ENCODE data around the gene EME1. TPM values are rescaled to one million over a fixed set of nuclear protein-coding genes. Genes with fewer than 3 reads are reported as not detected.

Gene EME1
- total and polyA plus RNA-seq, 2 of the 8 experiments (the other 6 are each of a cell fraction or from before 2014, with no cell fraction given), result 13.9 to 16.3 TPM

- TF ChIP-seq TAF7 (optimal IDR thresholded peaks at IDR 0.05; ENCODE audit: borderline replicate concordance, low read depth, low read length) (no peak), CTCF (IDR thresholded peaks at IDR 0.05; ENCODE audit: control extremely low read depth in 1 of 3, insufficient read depth in 1 of 3, low read depth in 1 of 3, low read length in 3 of 3) (no peak), ZNF274 (IDR thresholded peaks at IDR 0.05; ENCODE audit: borderline replicate concordance, extremely low read depth, low read length) (no peak)
These were observed 16.6 kb upstream of the EME1 start (continued) for GRCh38 chr17:50356418-50356817.

All from H1 (cell line).